Thyroid gland (tissue), 4 donors: ENCODE measurements around the gene ACACB. TPM values are rescaled to one million over a fixed set of nuclear protein-coding genes. Genes with fewer than 3 reads are reported as not detected.

Experiments
- DNase-seq, 2 donors: peaks; one replicate each; pipeline ENCODE4 v3.0.0-alpha.2; 2019
- H3K27ac ChIP-seq, 3 donors: fragments of 200-600 bp; sonication (generic); 1 replicate in 2 of 3; 2 replicates in 1 of 3; pipeline ENCODE4 v1.5.1; 2016 to 2019; ENCODE audit warnings: mild to moderate bottlenecking in 1 of 3, moderate library complexity in 1 of 3
- H3K27me3 ChIP-seq: fragments of 200-600 bp; sonication (generic); one replicate; pipeline ENCODE4 v1.5.1; 2019
- H3K36me3 ChIP-seq, 2 donors: fragments of 200-600 bp; sonication (generic); one replicate each; pipeline ENCODE4 v1.5.1; 2016 to 2019
- H3K4me1 ChIP-seq, 2 donors: fragments of 200-600 bp; sonication (generic); one replicate each; pipeline ENCODE4 v1.5.1; 2017 to 2019
- H3K4me3 ChIP-seq, 3 donors: fragments of 200-600 bp; sonication (generic); replicated peaks in 1 of 3; 1 replicate in 2 of 3; 2 replicates in 1 of 3; pipeline ENCODE4 v1.5.1; 2016; ENCODE audit warnings: mild to moderate bottlenecking in 1 of 3
- H3K9me3 ChIP-seq: fragments of 200-600 bp; sonication (generic); one replicate; pipeline ENCODE4 v1.5.1; 2017
- POLR2A ChIP-seq, 2 donors: fragments of 450-650 bp; IDR thresholded peaks; one replicate each; pipeline ENCODE4 v1.6.1; 2017; ENCODE audit warnings: antibody characterized with exemption in 2 of 2, mild to moderate bottlenecking in 2 of 2, moderate library complexity in 1 of 2
- WGBS, 2 donors: methylation state at CpG; one replicate each; pipeline ENCODE4 v1.1.5; 2017; 5-methylcytosine and 5-hydroxymethylcytosine counted together
- intact Hi-C: fragments of 100-400 bp; cut with DNase I; formaldehyde crosslinking; loops from one replicate; pipeline ENCODE4 v1.15.1; 2023
- total RNA-seq, 4 donors: library from RNA; depleted of rRNA; stranded (reverse); fragments of >200 nt; gene quantifications; one replicate each; pipeline ENCODE4 v1.2.3, GENCODE V29; 2016
- TF ChIP-seq, protein P1 (sequence below), 6 experiments: fragments of 200-600 bp in 3 of 6; fragments of 450-650 bp in 3 of 6; sonication (generic) in 3 of 6; IDR thresholded peaks; one replicate each; pipeline ENCODE4 v1.5.1; 2016 to 2019; ENCODE audit warnings: antibody characterized with exemption in 6 of 6, mild to moderate bottlenecking in 2 of 6, inconsistent platforms in 1 of 6, moderate library complexity in 1 of 6

Gene ACACB
- total RNA-seq, 4 donors from 2014 or later = 115 to 178 (median 140) TPM

DNA sequence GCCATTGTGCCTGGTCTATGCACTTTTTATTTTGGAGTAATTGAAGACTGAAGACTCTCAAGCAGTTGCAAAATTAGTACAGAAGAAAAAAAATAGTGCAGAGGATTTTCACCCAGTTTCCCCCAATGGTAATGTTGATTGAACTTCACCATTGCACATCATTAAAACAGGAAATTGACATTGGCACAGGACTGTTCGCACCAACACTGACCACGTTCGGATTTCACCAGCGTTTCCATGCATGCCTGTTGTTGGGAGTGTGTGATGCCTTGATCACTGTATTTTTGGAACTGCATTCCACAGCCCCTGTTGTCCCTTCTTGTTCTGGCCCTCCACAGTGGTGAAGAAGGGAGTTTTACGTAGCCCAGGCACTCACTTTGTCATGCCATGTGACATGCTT lies 125.5 kb downstream of the ACACB start:
- no peak for DNase-seq
- Histone ChIP-seq H3K36me3 (peaks cover 75 to 89% of the 10 kb centered on the region in 2 donors), H3K4me1 (no peaks in the 10 kb centered on the region), H3K27me3 (no peaks in the 10 kb centered on the region), H3K27ac (no peak overlapping the region), H3K4me3 (no peak overlapping the region), H3K9me3 (no peaks in the 10 kb centered on the region)
- WGBS, 2 donors = 89 to 93% methylated on average over 5 of the region's 5 CpGs
- intact Hi-C loops = no loop called here
- TF ChIP-seq, protein P1, sequence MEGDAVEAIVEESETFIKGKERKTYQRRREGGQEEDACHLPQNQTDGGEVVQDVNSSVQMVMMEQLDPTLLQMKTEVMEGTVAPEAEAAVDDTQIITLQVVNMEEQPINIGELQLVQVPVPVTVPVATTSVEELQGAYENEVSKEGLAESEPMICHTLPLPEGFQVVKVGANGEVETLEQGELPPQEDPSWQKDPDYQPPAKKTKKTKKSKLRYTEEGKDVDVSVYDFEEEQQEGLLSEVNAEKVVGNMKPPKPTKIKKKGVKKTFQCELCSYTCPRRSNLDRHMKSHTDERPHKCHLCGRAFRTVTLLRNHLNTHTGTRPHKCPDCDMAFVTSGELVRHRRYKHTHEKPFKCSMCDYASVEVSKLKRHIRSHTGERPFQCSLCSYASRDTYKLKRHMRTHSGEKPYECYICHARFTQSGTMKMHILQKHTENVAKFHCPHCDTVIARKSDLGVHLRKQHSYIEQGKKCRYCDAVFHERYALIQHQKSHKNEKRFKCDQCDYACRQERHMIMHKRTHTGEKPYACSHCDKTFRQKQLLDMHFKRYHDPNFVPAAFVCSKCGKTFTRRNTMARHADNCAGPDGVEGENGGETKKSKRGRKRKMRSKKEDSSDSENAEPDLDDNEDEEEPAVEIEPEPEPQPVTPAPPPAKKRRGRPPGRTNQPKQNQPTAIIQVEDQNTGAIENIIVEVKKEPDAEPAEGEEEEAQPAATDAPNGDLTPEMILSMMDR (IDR thresholded peaks at IDR 0.05) = no peak
- TF ChIP-seq POLR2A (IDR thresholded peaks at IDR 0.05) = no peak

DNA sequence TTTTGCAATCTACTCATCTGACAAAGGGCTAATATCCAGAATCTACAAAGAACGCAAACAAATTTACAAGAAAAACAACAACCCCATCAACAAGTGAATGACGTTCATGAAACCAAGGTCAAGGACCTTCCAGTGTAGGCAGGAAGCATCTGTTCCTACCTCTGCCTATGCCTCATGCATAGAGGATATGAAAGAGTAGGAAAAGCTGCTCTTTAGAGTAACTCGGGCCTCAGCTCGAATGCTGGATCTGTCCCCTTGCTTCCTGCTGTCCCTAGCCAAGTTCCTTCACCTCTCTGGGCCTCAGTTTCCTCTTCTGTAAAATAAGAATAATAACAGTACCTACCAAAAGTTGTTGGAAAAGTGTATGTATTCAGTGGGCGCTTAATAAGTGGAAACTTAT lies 127.7 kb downstream of the ACACB start:
- TF ChIP-seq, protein P1 (IDR thresholded peaks at IDR 0.05) = no peak
- TF ChIP-seq POLR2A (IDR thresholded peaks at IDR 0.05) = no peak
- Histone ChIP-seq H3K36me3 (peaks cover 79 to 91% of the 10 kb centered on the region in 2 donors), H3K9me3 (no peaks in the 10 kb centered on the region), H3K4me1 (no peaks in the 10 kb centered on the region), H3K27ac (no peak overlapping the region), H3K27me3 (no peaks in the 10 kb centered on the region), H3K4me3 (no peak overlapping the region)
- 71 to 85% methylated on average over 5 of the region's 5 CpGs for WGBS, 2 donors
- intact Hi-C loops = no loop called here
- DNase-seq = no peak

DNA sequence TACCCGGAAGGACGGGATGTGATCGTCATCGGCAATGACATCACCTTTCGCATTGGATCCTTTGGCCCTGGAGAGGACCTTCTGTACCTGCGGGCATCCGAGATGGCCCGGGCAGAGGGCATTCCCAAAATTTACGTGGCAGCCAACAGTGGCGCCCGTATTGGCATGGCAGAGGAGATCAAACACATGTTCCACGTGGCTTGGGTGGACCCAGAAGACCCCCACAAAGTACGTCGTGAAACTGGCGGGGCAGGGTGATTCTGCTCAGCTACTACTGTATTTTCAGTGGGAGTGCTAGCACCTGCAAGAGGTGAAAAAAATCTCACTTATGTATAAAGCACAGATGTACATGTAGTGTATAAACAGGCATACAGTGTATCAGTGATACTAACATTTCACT lies 129.8 kb downstream of the ACACB start:
- intact Hi-C loops = no loop called here
- TF ChIP-seq, protein P1 (IDR thresholded peaks at IDR 0.05) = no peak
- no peak for TF ChIP-seq POLR2A (IDR thresholded peaks at IDR 0.05)
- WGBS, 2 donors = 90 to 97% methylated on average over 15 of the region's 15 CpGs
- no peak for DNase-seq
- Histone ChIP-seq H3K27me3 (no peaks in the 10 kb centered on the region), H3K4me1 (peaks cover 0 to 8% of the 10 kb centered on the region in 2 donors), H3K4me3 (no peak overlapping the region), H3K27ac (no peak overlapping the region), H3K36me3 (peaks cover 62 to 72% of the 10 kb centered on the region in 2 donors), H3K9me3 (no peaks in the 10 kb centered on the region)

DNA sequence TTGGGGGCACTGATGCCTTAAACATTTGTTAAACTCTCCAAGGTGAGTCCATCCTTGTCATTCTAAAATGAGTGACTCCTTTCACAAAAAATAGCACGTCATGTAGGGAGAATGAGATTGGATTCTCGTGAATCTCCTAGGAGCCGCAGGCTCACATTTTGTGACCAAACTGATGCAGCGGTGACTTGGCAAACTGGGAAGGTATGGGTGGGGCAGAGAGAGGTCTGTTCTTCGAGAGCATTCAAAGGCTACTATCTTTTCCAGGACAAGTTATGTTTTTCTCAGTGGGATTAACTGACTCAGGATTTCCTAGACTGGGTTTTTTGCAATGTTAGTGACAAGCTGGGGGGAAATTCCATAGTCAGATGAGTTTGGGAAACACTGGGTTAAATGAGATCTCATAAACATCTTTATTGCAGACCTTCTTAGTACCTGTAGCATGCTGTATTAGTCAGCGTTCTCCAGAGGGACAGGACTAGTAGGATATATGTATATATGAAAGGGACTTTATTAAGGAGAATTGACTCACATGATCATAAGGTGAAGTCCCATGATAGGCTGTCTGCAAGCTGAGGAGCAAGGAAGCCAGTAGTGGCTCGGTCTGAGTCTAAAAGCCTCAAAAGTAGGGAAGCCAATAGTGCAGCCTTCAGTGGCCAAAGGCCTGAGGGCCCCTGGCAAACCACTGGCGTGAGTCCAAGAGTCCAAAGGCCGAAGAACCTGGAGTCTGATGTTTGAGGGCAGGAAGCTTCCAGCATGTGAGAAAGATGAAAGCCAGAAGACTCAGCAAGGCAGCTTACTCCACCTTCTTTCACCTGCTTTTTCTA lies 131.7 kb downstream of the ACACB start:
- H3K27ac ChIP-seq = no peak overlapping the region
- H3K9me3 ChIP-seq = no peaks in the 10 kb centered on the region
- no peak for DNase-seq
- no peaks in the 10 kb centered on the region for H3K27me3 ChIP-seq
- no peak for TF ChIP-seq POLR2A (IDR thresholded peaks at IDR 0.05)
- TF ChIP-seq, protein P1 (IDR thresholded peaks at IDR 0.05) = no peak
- intact Hi-C loops = no loop called here
- WGBS, 2 donors = 90 to 91% methylated on average over 9 of the region's 9 CpGs
- H3K36me3 ChIP-seq = peaks cover 55 to 62% of the 10 kb centered on the region in 2 donors
- H3K4me1 ChIP-seq = peaks cover 0 to 8% of the 10 kb centered on the region in 2 donors
- H3K4me3 ChIP-seq = no peak overlapping the region

DNA sequence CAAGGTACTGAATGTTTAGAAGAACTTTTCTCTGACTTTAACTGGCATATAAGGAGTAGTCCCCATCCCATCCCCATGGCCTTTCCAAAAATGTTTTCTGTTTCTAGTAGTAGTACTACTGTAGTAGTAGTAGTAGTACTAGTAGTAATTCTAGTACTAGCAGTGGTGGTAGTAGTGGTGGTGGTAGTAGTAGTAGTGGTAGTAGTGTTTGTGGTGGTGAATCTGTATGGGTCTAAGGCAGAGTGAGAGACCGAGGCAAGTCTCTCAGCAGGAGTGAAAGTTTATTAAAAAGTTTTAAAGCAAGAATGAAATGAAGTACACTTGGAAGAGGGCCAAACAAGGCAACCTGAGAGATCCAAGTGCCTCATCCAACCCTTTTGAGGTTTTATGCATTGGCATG lies 134.1 kb downstream of the ACACB start:
- H3K27ac ChIP-seq = no peak overlapping the region
- H3K4me3 ChIP-seq = no peak overlapping the region
- peaks cover 58 to 61% of the 10 kb centered on the region in 2 donors for H3K36me3 ChIP-seq
- intact Hi-C loops = no loop called here
- no peaks in the 10 kb centered on the region for H3K27me3 ChIP-seq
- no peak for DNase-seq
- H3K4me1 ChIP-seq = peaks cover 0 to 8% of the 10 kb centered on the region in 2 donors
- WGBS, 2 donors = 57 to 73% methylated on average over 1 of the region's 1 CpG
- TF ChIP-seq POLR2A (IDR thresholded peaks at IDR 0.05) = no peak
- TF ChIP-seq, protein P1 (IDR thresholded peaks at IDR 0.05) = no peak
- no peaks in the 10 kb centered on the region for H3K9me3 ChIP-seq
